Transverse colon (tissue), 4 donors: ENCODE measurements around the gene C2CD4D. TPM values are rescaled to one million over a fixed set of nuclear protein-coding genes. Genes with fewer than 3 reads are reported as not detected.

ENCODE experiments used
- DNase-seq: peaks from one replicate; pipeline ENCODE4 v3.0.0-alpha.2; 2019
- H3K27ac ChIP-seq, 4 donors: fragments of 200-600 bp; sonication (generic); 2 replicates each; pipeline ENCODE4 v1.5.1; 2016 to 2018; ENCODE audit warnings: inconsistent platforms in 4 of 4
- H3K27me3 ChIP-seq: fragments of 200-600 bp; sonication (generic); 2 replicates; pipeline ENCODE4 v1.5.1; 2017; ENCODE audit warnings: inconsistent platforms
- H3K36me3 ChIP-seq, 4 donors: fragments of 200-600 bp; sonication (generic); 2 replicates each; pipeline ENCODE4 v1.5.1; 2017 to 2019; ENCODE audit warnings: inconsistent platforms in 4 of 4
- H3K4me1 ChIP-seq, 4 donors: fragments of 200-600 bp; sonication (generic); 2 replicates each; pipeline ENCODE4 v1.5.1; 2017 to 2020; ENCODE audit warnings: inconsistent platforms in 4 of 4
- H3K4me3 ChIP-seq, 4 donors: fragments of 200-600 bp; sonication (generic); 1 replicate in 1 of 4; 2 replicates in 3 of 4; pipeline versions ENCODE4 v1.5.1 to v1.6.1; 2017 to 2019; ENCODE audit warnings: inconsistent platforms in 4 of 4
- H3K9me3 ChIP-seq, 2 donors: fragments of 200-600 bp; sonication (generic); 2 replicates each; pipeline ENCODE4 v1.5.1; 2017 to 2019; ENCODE audit warnings: inconsistent platforms in 2 of 2
- CTCF ChIP-seq, 5 experiments: fragments of 200-600 bp in 3 of 5; fragments of 450-650 bp in 2 of 5; sonication (generic) in 3 of 5; IDR thresholded peaks; 1 replicate in 2 of 5; 2 replicates in 3 of 5; pipeline ENCODE4 v1.5.1; 2016 to 2017; ENCODE audit warnings: antibody characterized with exemption in 5 of 5, inconsistent platforms in 3 of 5, mild to moderate bottlenecking in 2 of 5, moderate library complexity in 1 of 5
- EP300 ChIP-seq: sonication (generic); formaldehyde crosslinking; IDR thresholded peaks from one replicate; pipeline ENCODE4 v1.6.1; 2017; ENCODE audit warnings: antibody characterized with exemption, low read depth
- POLR2A ChIP-seq: fragments of 450-650 bp; IDR thresholded peaks from one replicate; pipeline ENCODE4 v1.6.1; 2016; ENCODE audit warnings: antibody characterized with exemption, mild to moderate bottlenecking, moderate library complexity
- POLR2AphosphoS5 ChIP-seq, 3 donors: sonication (generic); formaldehyde crosslinking; IDR thresholded peaks; one replicate each; pipeline ENCODE4 v1.6.1; 2016; ENCODE audit warnings: antibody characterized with exemption in 3 of 3
- WGBS, 2 donors: methylation state at CpG; one replicate each; pipeline ENCODE4 v1.1.5; 2018; ENCODE audit warnings: low coverage in 1 of 2; 5-methylcytosine and 5-hydroxymethylcytosine counted together
- in situ Hi-C, 4 donors: fragments of 200-750 bp; cut with MboI; loops; one replicate each; pipeline versions ENCODE4 v1.15.0 to v1.15.1; 2017; ENCODE audit warnings: low sequenced_read_pairs in 3 of 4, low pct_ligation_motif_present in 1 of 4, low pct_unique_long_range_greater_than_20kb in 1 of 4
- intact Hi-C: fragments of 100-400 bp; cut with DNase I; formaldehyde crosslinking; loops from one replicate; pipeline ENCODE4 v1.15.1; 2023; ENCODE audit warnings: low total_unique reads
- total RNA-seq, 4 donors: library from RNA; depleted of rRNA; stranded (reverse); fragments of >200 nt; gene quantifications; one replicate each; pipeline ENCODE4 v1.1.0, GENCODE V29; 2016

The C2CD4D gene
- total RNA-seq, 4 donors from 2014 or later: not detected

- Histone ChIP-seq H3K36me3 (no peaks in the 10 kb centered on the region), H3K27ac (no peak overlapping the region), H3K4me1 (no peaks in the 10 kb centered on the region), H3K9me3 (no peaks in the 10 kb centered on the region), H3K27me3 (no peaks in the 10 kb centered on the region), H3K4me3 (no peak overlapping the region)
- no peak for DNase-seq
- in situ Hi-C loops (loop anchor here in 1 of 4 donors (10.0 kb wide), 1 partner anchor 65 kb away; no protein-coding TSS in a partner anchor), intact Hi-C loops (no loop called here)
- TF ChIP-seq EP300 (no peak), CTCF (IDR thresholded peaks at IDR 0.05) (no peak), POLR2AphosphoS5 (IDR thresholded peaks at IDR 0.05) (no peak), POLR2A (no peak)
- 60 to 85% methylated on average over 1 to 12 of the region's 12 CpGs for WGBS, 2 donors
Measured at GRCh38 chr1:151819227-151819835, 20.3 kb downstream of the C2CD4D start.

GRCh38 chr1:151817353-151817730, 22.3 kb downstream of the C2CD4D start:
- Histone ChIP-seq H3K27ac (no peak overlapping the region), H3K9me3 (no peaks in the 10 kb centered on the region), H3K4me3 (no peak overlapping the region), H3K27me3 (no peaks in the 10 kb centered on the region), H3K36me3 (no peaks in the 10 kb centered on the region), H3K4me1 (no peaks in the 10 kb centered on the region)
- DNase-seq: no peak
- intact Hi-C loops (no loop called here), in situ Hi-C loops (loop anchor here in 1 of 4 donors (10.0 kb wide), 1 partner anchor 63 kb away; no protein-coding TSS in a partner anchor)
- TF ChIP-seq POLR2AphosphoS5 (IDR thresholded peaks at IDR 0.05): no peak
- TF ChIP-seq POLR2A: no peak
- no peak for TF ChIP-seq CTCF (IDR thresholded peaks at IDR 0.05)
- TF ChIP-seq EP300: no peak
- whole genome bisulfite sequencing, 2 donors: 73% methylated on average over 7 of the region's 7 CpGs; no CpG with 5 or more reads in 1 of the 2 donors

- no peak overlapping the region for H3K4me3 ChIP-seq
- intact Hi-C loops: no loop called here
- in situ Hi-C loops: loop anchor here in 1 of 4 donors (10.0 kb wide), 1 partner anchor 62 kb away; no protein-coding TSS in a partner anchor
- DNase-seq: no peak
- no peak overlapping the region for H3K27ac ChIP-seq
- no peaks in the 10 kb centered on the region for H3K27me3 ChIP-seq
- no peaks in the 10 kb centered on the region for H3K4me1 ChIP-seq
- H3K36me3 ChIP-seq: no peaks in the 10 kb centered on the region
- TF ChIP-seq POLR2AphosphoS5 (IDR thresholded peaks at IDR 0.05) (no peak), CTCF (IDR thresholded peaks at IDR 0.05) (no peak), POLR2A (no peak), EP300 (no peak)
- 50 to 78% methylated on average over 1 to 26 of the region's 26 CpGs for WGBS, 2 donors
- H3K9me3 ChIP-seq: no peaks in the 10 kb centered on the region
Measured at GRCh38 chr1:151816548-151817352, 22.9 kb downstream of the C2CD4D start.

GRCh38 chr1:151815716-151816327, 23.8 kb downstream of the C2CD4D start:
- Histone ChIP-seq H3K27me3 (no peaks in the 10 kb centered on the region), H3K27ac (peak overlapping the region in 1 of 4 donors; percentile 9), H3K4me1 (no peaks in the 10 kb centered on the region), H3K36me3 (no peaks in the 10 kb centered on the region), H3K9me3 (no peaks in the 10 kb centered on the region), H3K4me3 (no peak overlapping the region)
- DNase-seq: peak; percentile 48
- in situ Hi-C loops (loop anchor here in 1 of 4 donors (10.0 kb wide), 1 partner anchor 61 kb away; no protein-coding TSS in a partner anchor), intact Hi-C loops (no loop called here)
- TF ChIP-seq EP300 (no peak), POLR2AphosphoS5 (IDR thresholded peaks at IDR 0.05) (no peak), CTCF (IDR thresholded peaks at IDR 0.05) (no peak), POLR2A (no peak)
- 61% methylated on average over 12 of the region's 12 CpGs; no CpG with 5 or more reads in 1 of the 2 donors for WGBS, 2 donors
